HL-60 (cell line): Measurements from ENCODE around the gene GANC.

Source experiments
- DNase-seq, 2 experiments: peaks; one replicate each; pipeline ENCODE4 v3.0.0-alpha.2; 2010 to 2020; ENCODE audit warnings: low read depth in 1 of 2, low spot score in 1 of 2
- H3K27ac ChIP-seq: fragments of 250-450 bp; sonication (Bioruptor Pico); replicated peaks from 2 replicates; pipeline ENCODE4 v1.5.1; 2020; ENCODE audit warnings: mild to moderate bottlenecking, moderate library complexity
- H3K27me3 ChIP-seq: fragments of 250-450 bp; sonication (Bioruptor Pico); 2 replicates; pipeline ENCODE4 v1.5.1; 2021; ENCODE audit warnings: mild to moderate bottlenecking, moderate library complexity; ENCODE audit not compliant: insufficient read depth, poor library complexity, severe bottlenecking
- H3K4me3 ChIP-seq: replicated peaks from 2 replicates; pipeline ENCODE4 v1.5.1; 2011; ENCODE audit warnings: mild to moderate bottlenecking, control low read depth, low read length; ENCODE audit not compliant: insufficient read depth
- GABPA ChIP-seq: IDR thresholded peaks from 2 replicates; pipeline ENCODE4 v1.6.1; 2012; ENCODE audit warnings: low read depth
- POLR2AphosphoS5 ChIP-seq: IDR thresholded peaks from 2 replicates; pipeline ENCODE4 v1.6.1; 2012; ENCODE audit warnings: low read depth
- SPI1 ChIP-seq: IDR thresholded peaks from 2 replicates; pipeline ENCODE4 v1.6.1; 2012; ENCODE audit warnings: low read depth, mild to moderate bottlenecking, borderline replicate concordance
- TF ChIP-seq, protein P1 (sequence below): IDR thresholded peaks from 2 replicates; pipeline ENCODE4 v1.6.1; 2012; ENCODE audit warnings: low read depth; ENCODE audit not compliant: insufficient replicate concordance
- TF ChIP-seq, protein P2 (sequence below): IDR thresholded peaks from one replicate; pipeline ENCODE4 v1.5.1; 2011; ENCODE audit warnings: low read length, control low read depth, inconsistent platforms; ENCODE audit not compliant: insufficient read depth

Gene GANC

DNA sequence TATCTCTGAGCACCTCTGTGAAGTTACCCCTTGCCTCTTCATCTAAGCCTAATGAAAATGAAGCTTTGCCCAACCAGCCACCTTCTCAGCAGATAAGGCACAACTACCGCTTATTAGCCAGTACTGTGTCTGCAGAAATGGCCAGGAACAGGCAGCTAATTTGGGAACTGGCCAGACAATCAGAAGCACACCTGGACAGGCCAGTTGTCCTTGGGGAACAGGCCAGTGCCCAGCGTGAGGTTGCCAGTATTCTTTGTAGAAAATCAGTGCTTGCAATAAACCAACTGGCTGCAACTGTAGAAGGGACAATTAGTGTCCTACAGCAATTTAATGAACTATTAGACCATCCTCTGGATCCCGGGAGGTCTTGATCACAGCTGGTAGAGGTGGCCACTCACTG lies 10.7 kb downstream of the GANC start:
- Histone ChIP-seq H3K27me3 (no peaks in the 10 kb centered on the region), H3K27ac (peak overlapping the region; percentile 91), H3K4me3 (no peak overlapping the region)
- no peak for DNase-seq
- TF ChIP-seq, protein P1, sequence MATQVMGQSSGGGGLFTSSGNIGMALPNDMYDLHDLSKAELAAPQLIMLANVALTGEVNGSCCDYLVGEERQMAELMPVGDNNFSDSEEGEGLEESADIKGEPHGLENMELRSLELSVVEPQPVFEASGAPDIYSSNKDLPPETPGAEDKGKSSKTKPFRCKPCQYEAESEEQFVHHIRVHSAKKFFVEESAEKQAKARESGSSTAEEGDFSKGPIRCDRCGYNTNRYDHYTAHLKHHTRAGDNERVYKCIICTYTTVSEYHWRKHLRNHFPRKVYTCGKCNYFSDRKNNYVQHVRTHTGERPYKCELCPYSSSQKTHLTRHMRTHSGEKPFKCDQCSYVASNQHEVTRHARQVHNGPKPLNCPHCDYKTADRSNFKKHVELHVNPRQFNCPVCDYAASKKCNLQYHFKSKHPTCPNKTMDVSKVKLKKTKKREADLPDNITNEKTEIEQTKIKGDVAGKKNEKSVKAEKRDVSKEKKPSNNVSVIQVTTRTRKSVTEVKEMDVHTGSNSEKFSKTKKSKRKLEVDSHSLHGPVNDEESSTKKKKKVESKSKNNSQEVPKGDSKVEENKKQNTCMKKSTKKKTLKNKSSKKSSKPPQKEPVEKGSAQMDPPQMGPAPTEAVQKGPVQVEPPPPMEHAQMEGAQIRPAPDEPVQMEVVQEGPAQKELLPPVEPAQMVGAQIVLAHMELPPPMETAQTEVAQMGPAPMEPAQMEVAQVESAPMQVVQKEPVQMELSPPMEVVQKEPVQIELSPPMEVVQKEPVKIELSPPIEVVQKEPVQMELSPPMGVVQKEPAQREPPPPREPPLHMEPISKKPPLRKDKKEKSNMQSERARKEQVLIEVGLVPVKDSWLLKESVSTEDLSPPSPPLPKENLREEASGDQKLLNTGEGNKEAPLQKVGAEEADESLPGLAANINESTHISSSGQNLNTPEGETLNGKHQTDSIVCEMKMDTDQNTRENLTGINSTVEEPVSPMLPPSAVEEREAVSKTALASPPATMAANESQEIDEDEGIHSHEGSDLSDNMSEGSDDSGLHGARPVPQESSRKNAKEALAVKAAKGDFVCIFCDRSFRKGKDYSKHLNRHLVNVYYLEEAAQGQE, result no peak
- TF ChIP-seq POLR2AphosphoS5 (no peak), GABPA (no peak)
- TF ChIP-seq, protein P2, sequence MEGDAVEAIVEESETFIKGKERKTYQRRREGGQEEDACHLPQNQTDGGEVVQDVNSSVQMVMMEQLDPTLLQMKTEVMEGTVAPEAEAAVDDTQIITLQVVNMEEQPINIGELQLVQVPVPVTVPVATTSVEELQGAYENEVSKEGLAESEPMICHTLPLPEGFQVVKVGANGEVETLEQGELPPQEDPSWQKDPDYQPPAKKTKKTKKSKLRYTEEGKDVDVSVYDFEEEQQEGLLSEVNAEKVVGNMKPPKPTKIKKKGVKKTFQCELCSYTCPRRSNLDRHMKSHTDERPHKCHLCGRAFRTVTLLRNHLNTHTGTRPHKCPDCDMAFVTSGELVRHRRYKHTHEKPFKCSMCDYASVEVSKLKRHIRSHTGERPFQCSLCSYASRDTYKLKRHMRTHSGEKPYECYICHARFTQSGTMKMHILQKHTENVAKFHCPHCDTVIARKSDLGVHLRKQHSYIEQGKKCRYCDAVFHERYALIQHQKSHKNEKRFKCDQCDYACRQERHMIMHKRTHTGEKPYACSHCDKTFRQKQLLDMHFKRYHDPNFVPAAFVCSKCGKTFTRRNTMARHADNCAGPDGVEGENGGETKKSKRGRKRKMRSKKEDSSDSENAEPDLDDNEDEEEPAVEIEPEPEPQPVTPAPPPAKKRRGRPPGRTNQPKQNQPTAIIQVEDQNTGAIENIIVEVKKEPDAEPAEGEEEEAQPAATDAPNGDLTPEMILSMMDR, result no peak

DNA sequence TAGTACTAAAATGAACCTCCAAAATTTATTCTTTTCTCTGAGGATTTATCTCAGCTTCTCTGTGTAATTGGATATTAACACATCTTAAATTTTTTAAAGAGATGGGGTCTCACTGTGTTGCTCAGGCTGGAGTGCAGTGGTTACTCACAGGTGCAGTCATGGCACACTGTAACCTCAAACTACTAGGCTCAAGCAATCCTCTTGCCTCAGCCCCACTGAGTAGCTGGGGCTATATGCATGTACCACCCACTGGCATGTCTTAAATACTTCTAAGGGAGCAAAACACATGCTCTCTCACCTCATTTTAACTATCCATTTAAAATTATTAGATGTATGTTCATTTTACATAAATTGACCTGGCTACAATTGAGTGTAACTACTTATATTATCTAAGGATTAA lies 11.6 kb downstream of the GANC start:
- no peak for TF ChIP-seq SPI1
- TF ChIP-seq, protein P1, result no peak
- TF ChIP-seq, protein P2, result no peak
- TF ChIP-seq GABPA, result no peak
- no peak for TF ChIP-seq POLR2AphosphoS5
- Histone ChIP-seq H3K27me3 (no peaks in the 10 kb centered on the region), H3K27ac (peak overlapping the region; percentile 91), H3K4me3 (no peak overlapping the region)
- DNase-seq, result peak in 1 of 2 experiments; percentile 58

DNA sequence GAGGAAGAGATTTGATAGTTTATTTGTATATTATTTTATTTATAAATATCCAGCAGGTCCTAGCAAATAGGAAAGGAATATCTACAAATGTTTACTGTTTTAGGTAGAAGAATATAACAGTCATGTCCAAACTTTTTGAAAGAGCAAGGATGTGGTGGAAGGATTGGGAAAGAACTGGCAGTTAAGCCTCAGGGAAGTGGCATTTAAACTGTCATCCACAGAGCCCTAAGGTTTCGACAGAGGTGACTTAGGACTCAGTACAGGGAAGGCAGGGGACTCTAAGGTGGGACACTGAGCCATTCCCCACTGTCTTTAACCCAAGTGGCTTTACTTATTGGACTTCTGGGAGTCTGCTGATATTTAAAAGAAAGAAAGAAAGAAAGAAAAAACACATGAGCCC lies 12.0 kb downstream of the GANC start:
- DNase-seq, result peak; percentile 74 to 79
- H3K27ac ChIP-seq, result peak overlapping the region; percentile 91
- 0 out of 2 replicates have a peak, but pooled peaks have one; percentile 30 for TF ChIP-seq POLR2AphosphoS5
- TF ChIP-seq, protein P1, result no peak
- peak; percentile 35; the same call in 1 of the 2 replicates for TF ChIP-seq SPI1
- TF ChIP-seq GABPA, result no peak; the same call in 1 of the 2 replicates
- no peak overlapping the region for H3K4me3 ChIP-seq
- H3K27me3 ChIP-seq, result no peaks in the 10 kb centered on the region
